GM18873 (cell line): ENCODE results near the gene NCAPD3.
"Not testable (repeated sequence)": the region's sequence is repeated elsewhere in the genome, so short reads cannot be mapped to it uniquely, and the experiment has no call there.

ENCODE experiments used
- ATAC-seq: cut with Tn5 transposase; IDR thresholded peaks from one replicate; pipeline ENCODE4 v1.9.1; 2021; ENCODE audit warnings: mild to moderate bottlenecking, moderate library complexity, moderate number of reproducible peaks; ENCODE audit not compliant: unreplicated experiment, low FRiP score

Gene NCAPD3

DNA sequence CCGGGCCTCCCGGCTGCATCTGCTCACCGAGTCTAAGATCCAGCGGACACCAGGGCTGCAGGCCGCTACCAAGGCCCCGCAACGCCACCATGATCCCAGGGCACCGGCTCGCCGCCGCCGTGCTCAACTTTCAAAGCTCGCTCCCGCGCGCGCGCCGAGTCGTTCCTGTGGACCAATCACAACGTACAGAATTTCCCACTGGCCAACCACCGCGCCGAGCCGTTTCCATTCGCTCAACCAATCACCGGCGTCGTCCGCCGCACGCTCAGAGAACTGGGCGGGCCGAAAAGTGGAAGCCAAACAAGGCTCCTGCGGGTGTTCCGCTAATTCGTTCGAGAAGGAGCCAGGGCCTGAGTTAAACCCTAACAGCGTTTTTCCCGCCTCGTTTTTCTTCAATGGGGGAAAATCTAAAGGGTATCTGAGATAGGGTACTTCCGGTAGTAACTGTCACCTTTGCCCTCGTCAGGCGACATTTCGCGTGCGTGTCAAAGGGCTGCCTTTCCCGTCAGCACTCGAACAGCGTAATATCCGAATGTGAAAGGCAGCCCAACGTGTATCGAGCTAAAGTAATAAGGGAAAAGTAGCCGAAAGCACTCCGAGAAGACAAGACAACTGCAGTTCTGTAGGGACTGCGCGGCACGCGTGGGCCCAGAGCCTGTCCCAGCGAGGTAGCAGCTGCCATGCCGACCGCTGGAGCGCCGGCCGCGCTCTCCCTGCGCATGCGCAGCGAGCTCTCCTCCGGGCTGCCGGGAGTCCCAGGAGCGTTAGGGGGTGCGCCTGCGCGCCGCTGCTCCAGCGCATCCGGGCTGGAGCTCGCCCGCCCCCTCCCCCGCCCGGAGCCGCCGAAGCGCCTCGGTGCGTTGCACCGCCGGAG is at the start of gene NCAPD3, which contains the start of gene VPS26B:
TSS of gene NCAPD3 (minus strand) at position 132 of the 874 bp plus-strand sequence. CDS start at position 91, 41 bp downstream.
TSS of gene VPS26B (plus strand) at position 836 of the 874 bp plus-strand sequence. CDS start 452 bp downstream, outside the sequence.
- ATAC-seq: peak; percentile 69

DNA sequence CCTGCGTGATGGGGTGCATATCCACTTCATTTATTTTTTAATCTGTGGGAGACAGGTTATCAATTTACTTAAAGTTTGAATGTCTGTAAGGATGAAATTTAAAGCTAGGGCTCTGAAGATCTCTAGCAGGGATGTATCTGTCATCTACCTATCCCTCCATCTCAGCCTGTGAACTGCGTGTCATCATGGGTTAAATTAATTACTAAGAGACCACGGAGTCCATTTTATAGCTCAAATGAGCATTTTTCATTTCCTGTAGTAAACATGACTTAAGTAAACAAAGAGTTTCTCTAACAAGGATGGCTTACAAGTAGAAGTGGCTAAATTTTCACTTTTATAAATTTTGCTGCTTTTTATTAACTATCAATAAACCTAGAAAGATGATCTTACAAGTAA is 49.5 kb upstream of the NCAPD3 start:
- ATAC-seq: no peak

DNA sequence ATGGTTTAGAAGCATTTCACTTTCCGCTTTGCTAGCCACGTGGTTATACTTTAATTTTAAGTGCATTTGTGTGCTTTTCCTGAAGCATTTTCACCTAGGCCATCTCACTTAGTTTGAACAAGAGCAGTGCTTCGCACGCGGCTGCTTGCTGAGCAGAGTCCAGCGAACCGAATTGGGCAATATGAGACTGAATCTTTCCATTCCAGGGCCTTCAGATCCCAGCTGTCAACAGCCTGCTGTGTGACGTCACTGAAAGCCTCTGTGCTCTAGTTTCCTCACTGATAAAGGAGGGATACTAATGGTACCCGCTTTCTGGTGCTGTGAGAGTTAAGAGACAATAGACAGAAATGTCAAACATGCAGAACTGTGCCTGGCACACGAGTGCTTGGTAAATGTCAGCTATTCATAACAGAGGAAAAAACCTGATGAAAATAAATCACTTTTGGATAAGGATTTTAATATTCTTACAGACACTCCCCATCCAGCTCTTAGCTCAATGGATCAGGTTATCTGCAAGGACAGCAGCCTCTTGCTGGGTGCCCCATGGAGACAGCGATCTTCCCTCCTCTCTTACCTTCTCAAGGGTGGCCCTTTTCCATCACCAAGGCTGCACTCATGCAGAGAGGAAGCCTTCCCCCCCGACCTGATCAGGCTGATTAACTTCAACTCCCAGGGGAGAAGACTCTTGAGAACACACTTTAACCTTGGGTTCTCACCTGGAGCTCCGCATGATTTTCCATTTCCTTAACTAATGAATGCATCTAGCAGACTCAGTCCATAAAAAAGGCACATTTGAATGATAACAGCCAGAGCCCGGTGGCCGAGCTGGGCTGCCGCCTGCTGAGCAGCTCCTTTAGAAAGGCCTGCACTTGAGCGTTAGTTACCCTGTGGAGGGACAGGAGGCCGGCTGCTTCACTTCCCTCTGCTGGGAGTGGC is 48.9 kb upstream of the NCAPD3 start:
- no peak for ATAC-seq

GRCh38 chr11:134271978-134272377 is 48.2 kb upstream of the NCAPD3 start:
- no peak for ATAC-seq

DNA sequence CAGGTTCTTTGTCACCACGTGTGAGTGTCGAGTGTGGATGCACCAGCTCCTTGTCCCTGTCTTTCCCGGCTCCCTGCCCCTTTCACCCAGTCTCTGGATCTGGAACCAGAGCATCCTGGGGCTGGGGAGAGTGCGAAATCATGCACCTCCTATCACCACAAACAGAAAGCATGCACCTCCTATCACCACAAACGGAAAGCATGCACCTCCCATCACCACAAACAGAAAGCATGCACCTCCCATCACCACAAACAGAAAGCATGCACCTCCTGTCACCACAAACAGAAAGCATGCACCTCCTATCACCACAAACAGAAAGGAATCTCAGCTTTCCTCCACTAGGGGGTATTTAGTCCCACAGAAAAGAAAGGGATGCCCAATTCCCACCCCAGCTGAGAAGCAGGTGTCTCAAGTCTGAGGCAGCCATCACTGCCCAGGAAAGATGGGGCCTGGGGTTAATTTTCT is 46.5 kb upstream of the NCAPD3 start:
- no peak for ATAC-seq

GRCh38 chr11:134267966-134268365 is 44.2 kb upstream of the NCAPD3 start:
- no peak for ATAC-seq

GRCh38 chr11:134267461-134267860 is 43.7 kb upstream of the NCAPD3 start:
- no peak for ATAC-seq

GRCh38 chr11:134266841-134267251 is 43.1 kb upstream of the NCAPD3 start:
- ATAC-seq: no peak

DNA sequence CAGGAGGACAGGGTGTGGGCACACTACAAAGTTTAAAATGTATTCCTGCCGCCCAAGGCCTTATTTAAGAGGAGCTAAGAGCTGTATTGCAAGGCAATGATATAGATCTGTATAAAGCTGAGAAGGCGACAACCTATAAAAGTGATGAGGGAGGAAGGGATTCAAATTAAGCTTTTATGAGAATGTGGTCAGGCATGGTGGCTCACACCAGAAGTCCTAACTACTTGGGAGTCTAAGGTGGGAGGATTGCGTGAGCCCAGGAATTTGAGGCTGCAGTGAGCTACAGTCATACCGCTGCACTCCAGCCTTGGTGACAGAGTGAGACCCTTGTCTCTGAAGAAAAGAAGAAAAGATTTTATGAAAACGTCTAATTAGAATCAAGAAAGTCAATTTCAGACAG is 42.7 kb upstream of the NCAPD3 start:
- ATAC-seq: no peak

DNA sequence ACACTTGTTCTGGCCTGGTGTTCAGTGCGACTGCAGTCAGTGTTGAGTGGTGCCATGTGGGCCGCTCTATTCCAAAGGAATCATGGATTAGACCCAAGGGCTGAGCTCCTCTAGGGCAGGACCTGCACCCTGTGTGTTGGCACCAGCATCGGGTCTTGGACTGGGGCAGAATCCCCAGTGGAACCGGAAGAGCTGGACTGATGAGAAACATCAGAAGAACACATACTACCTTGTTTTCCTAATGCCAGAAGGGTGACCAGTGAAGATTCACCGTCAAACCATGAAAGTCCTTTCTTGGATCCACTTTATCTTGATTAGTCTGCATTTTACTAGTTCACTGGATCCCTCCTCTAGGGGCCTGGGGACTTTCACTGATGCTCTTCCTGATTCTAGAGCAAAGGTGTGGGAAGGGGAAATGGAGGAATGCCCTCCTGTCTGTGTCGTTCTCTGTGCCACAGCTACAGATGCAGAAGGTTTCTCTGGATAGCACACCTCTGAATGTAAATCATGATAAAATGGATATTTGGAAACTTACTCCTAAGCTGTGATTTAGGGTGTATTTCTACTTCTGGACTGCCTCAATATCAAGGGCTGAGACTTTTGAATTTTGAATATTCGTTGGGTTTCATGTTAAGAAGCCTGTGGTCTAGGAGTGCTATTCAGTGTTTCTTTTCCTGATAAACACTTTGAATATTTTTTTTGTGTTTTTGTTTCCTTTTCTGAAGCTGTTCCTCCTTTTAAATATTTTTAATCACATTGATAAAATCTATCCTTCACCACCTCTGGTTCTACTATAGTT is 41.4 kb upstream of the NCAPD3 start:
- ATAC-seq: no peak

DNA sequence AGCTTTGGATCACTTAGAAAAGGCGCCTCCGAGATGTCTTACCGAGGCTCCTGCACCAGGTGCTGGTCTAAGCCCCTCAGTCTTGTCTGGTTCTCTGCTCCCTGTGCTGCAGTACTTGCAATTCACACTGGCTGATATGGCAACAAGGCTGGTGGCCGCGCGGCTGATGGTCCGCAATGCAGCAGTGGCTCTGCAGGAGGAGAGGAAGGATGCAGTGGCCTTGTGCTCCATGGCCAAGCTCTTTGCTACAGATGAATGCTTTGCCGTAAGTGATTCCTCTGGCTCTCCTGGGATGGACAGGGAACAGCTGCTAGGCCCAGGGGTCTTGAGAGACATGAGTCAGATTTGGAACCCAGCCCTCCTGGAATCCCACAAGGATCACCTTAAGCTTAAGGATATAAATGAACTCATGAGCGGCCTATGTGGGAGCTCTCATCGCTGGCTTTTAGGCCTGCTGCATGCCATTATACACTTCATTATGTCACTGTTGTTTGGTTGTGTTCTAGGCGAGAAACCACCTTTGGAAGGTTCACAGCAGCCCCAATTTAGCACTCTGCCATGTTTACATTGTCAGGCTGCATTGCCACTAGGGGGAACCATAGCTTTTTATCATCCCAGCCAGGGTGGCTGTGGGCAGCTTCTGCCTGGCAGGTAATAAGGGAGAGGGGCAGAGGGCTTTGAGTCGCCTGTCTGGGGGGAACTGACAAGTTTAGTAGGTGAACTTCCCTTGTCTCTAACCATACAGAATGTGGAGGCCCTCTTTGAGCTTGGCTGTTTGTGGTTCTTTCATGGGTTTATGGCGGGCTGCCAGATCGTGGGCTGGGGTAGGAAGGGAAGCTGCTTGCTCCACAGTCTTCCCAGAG is 38.1 kb upstream of the NCAPD3 start:
- ATAC-seq: no peak

- no peak for ATAC-seq
These were observed 37.2 kb upstream of the NCAPD3 start for GRCh38 chr11:134260983-134261382.

DNA sequence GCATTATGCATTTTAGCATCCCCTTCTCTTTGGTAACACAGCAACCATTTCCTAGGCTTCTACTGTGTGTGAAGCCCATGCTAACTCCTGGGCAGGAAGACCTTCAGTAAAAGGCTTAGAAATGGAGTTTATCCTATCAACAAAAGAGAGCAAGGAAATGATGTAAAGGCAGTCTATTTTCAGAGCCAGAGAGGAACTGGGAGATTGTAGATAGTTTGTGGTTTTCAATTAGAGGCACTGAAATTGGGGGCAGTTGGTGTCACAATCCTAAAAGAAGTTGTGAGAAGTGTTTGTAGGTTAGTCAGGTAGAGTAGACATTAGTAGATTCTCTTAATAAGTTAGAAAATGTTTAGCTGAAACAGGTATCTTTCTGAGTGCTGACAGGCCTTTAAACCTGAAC is 36.7 kb upstream of the NCAPD3 start:
- ATAC-seq: no peak

DNA sequence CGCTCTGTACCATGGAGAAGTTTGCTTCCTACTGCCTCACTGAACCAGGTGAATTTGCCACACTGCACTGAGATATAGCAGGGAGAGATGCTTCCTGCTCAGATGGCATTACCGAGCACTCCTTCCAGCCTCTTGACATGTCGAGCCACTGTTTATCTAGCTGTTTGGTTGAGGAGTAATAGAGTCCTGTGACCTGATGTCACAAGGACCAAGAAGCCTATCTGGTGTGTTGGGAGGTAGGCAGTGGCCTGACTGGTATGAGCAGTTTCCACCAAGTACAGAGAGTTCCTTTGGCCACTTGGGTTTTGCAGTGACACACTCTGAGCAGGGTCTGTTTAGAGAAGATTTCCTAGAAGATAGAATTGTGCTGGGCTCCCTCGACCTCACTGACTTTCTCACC is 34.8 kb upstream of the NCAPD3 start:
- no peak for ATAC-seq

- no peak for ATAC-seq
These were observed 33.3 kb upstream of the NCAPD3 start for GRCh38 chr11:134257101-134257500.

DNA sequence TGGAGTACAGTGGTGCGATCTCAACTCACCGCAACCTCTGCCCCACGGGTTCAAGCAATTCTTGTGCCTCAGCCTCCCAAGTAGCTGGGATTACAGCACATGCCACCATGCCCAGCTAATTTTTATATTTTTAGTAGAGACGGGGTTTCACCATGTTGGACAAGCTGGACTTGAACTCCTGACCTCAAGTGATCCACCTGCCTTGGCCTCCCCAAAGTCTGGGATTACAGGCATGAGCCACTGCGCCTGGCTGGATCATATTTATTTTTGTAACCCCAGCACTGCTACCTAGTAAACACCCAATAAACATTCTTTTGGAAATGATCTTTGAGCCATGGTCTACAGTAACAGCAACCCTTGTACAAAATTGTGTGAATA is 31.4 kb upstream of the NCAPD3 start:
- not testable (repeated sequence) for ATAC-seq

DNA sequence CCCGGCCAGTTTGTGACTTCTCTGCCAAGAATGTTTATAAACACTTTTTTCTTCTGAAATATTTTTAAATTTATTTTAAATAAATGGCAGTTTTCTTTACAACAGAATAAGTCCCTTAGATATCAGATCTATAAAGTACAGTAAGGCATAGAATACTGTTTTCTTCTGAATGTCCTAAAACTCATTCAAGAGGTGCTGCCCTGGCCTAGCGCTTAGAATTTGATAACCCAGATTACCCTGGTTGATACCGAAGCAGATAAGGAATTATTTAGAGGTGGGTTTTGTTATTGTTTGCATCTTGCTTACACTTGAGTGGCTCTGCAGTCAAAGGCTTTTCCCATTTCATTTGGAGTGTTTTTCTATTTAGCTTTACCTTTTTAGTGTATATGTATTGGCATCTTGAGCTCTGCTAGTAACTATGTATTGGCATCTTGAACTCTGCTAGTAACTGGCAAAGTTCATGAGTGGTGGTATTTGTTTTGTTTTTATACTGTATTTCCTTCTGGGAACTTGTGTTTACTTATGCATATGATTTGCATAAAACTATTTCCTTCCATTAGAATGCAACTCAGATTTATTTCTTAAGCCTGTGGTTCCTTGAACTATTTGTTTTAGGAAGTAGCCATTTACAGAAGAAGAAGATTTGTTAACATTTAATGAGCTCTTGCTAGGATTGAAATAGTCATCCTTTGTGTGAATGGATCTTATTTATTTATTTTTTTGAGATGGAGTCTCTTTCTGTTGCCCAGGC is 30.8 kb upstream of the NCAPD3 start:
- ATAC-seq: no peak

DNA sequence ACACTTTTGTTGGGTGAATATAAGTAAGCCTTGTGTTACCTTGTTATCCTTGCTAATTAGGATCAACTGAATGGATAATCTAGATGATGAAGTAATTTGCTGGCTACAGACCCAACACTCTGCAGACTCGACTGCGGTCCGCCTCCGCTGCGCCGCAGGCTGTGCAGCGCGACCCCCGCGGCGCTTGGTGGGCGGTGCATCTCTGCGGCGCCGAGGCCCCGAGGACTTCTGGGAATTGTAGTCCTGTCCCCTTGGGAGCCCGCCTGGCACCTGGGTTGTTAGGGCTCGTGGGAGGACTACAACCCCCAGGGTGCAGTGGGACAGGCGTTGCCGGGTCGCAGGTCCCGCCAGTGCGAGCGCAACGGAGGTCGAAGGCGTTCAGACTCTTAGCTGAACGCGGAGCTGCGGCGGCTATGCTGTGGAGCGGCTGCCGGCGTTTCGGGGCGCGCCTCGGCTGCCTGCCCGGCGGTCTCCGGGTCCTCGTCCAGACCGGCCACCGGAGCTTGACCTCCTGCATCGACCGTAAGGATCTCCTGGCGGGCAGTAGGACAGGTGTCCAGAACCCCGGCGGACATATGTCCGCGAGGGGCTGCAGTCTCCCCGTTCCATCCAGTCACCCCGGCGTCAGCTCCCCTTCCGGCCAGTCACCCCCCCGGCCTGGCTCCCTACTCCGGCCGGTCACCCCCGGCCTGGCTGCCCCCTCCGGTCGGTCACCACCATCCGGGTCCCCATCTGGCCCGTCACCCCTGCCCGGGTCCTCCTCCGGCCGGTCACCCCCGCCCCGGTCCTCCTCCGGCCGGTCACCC is 29.6 kb upstream of the NCAPD3 start, which contains the start of the genes ACAD8 and THYN1:
TSS of gene ACAD8 (plus strand) at position 381 of the 806 bp plus-strand sequence. CDS start at position 414, 33 bp downstream.
TSS of gene THYN1 (minus strand) at position 165 of the 806 bp plus-strand sequence. CDS start 470 bp downstream, outside the sequence.
- peak; percentile 99 for ATAC-seq
